HG02938 (cell line): ENCODE measurements around the gene PRSS27.
A peak's percentile ranks its signal among the peaks of the same experiment; 100 is the strongest.
"Not testable (repeated sequence)": the region's sequence is repeated elsewhere in the genome, so short reads cannot be mapped to it uniquely, and the experiment has no call there.

Experiments used
- ATAC-seq: cut with Tn5 transposase; IDR thresholded peaks from one replicate; pipeline ENCODE4 v1.9.1; 2021; ENCODE audit warnings: mild to moderate bottlenecking, moderate library complexity; ENCODE audit not compliant: unreplicated experiment

The PRSS27 gene

GRCh38 chr16:2698103-2698870 lies 21.7 kb downstream of the PRSS27 start:
- ATAC-seq = no peak

DNA sequence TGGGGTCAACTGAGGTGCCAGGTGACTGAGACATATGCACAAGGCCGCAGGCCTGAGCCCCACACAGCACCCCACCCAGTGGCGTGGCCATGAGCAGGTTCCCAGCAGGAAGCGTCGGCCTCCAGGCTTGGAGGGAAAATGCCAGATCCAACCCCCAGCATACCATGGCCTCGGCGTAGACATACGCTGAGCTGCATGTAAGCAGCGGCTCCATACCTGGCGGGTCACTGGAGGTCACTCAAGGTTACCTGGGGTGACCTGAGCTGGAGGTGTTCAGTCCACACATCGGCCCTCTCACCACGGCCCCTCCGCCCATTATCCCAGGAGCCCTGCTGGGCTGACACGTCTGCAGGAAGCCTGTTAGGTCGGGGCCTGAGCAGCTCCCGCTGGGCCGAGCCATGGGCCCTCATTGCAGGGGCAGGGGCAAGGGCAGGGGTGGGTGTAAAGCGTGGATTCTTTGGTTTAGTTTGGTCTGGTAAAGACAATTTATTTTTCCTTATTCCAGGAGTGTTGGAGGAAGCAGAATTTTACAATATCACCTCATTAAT lies 22.5 kb downstream of the PRSS27 start:
- no peak for ATAC-seq

DNA sequence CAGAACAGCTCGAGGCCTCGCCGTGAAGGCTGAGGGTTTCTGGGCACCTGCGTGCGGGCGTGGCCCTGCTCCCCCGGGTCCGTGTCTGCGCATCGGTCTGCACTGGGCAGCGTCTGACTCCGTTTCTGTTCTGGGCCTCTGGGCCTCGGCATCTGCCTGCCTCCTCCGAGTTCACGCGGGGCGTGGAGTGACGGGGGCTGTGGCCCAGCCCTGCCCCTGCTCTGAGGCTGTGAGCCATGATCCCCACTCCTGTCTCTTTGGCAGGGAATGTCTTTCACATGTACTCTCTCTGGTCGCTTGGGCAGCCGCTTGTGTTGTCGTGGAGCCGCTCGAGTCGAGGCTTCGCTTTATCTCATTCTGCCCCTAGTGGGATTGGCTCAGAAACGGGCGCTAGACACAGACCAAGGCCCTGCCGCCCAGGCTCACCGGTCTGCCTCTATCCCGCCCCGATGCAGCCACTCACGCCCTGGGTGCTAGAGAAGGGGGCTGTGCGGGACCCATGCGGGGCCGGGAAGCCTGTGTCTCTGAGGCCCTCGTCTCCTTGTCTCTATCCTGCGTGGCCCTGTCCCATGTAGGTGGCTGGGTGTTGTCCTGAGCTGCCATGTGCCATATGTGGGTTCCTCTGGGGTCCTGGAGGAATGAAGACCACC lies 23.3 kb downstream of the PRSS27 start:
- not testable (repeated sequence) for ATAC-seq

DNA sequence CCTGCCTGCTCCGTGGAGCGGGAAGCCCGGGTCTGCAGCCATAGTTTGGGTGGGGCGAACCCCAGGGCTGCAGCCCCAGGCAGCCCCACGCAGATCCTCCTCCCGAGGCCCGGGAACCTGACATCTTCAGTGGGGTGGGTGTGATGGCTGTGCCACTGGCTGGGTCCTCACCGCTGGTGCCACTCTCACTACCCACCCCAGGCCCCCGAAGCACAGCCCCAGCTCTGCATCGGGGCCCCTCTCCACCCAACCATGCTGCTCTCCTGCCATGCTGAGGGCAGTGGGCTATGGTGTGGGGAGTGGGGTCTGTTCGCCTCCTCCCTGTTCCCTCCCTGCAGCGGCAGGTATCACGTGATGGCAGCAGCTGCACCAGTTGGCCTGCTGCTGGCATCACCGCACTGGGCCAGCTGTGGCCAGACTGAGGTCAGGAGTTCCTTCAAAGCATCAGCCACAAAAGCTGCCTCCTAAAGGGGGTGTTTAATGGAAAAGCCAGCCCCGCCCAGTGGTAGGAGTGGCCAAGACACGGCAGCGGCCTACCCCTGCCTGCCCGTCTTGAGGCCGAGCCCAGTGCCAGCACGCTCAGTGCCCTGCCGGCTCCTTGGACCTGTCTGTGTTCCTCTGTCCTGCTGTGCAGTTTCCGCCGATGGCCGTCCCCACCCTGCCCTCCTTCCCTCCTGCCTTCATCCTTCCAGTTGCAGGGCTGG lies 26.9 kb downstream of the PRSS27 start:
- ATAC-seq = no peak

DNA sequence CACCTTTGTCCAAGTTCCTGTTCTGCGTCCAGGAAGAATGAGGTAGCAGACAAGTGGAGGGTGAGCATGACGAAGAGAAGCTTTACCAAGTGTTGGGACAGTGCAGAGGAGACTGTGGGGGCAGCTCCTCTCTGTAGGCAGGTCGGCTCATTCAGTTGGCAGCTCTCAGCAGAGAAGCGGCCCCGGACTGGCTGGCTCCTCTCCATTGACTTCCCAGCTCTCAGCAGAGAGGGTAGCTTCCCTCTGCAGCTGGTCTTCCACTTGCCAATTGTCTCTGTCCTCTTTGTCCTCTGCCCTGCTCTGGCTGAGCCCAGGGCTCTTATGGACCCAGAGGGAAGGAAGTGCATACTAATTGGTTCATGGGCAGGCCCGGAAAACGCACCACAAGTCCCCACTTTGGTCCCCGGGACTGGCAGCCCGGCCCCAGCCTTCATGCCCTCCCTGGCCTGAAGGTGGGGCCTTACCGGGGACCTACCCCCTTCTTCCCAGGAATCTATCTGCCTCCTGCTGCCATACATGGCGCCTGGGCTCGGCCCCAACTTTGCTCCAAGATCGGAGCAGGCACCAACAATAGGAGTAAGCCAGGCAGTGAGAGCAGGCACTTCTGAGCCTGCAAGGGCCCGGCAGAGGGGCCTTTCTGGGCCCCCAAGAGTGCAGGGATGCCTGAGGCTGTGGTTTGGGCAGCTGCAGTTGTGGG lies 27.6 kb downstream of the PRSS27 start:
- ATAC-seq = no peak

DNA sequence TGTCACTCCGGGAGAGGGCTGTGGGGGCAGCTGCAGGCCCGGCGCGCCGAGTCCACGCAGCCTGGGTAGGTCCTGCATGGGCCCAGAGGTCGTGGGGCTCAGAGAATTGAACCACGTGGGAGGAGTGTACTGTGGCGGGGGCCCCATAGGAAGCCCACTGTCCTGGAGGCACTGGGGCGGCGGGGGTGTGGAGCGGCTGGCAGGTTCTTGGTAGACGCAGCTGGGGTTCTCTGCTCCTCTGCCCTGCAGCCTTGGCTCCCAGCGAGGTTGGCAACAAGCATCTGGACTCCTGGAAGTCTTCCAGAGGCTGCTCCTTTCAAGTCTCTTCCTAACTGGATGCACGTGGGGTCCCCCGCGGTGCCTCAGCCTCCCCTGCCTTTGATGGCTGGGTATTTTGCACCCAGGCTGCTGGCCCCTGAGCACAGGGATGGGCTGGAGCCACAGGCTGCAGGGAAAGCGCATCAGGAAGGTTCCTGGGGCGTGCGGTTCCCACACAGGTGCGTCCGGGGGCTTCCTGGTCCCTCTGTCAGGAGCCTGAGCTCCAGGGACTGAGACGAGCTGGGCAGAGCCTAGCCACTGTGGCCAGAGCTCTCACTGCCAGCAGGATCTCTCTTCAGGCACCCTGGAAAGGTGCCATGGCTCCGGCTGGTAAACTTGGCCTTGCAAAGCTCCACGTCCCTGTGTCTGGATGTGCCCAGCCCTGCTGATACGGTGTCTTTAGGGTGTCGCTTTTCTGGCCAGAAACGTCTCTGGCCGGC lies 28.4 kb downstream of the PRSS27 start:
- no peak for ATAC-seq

DNA sequence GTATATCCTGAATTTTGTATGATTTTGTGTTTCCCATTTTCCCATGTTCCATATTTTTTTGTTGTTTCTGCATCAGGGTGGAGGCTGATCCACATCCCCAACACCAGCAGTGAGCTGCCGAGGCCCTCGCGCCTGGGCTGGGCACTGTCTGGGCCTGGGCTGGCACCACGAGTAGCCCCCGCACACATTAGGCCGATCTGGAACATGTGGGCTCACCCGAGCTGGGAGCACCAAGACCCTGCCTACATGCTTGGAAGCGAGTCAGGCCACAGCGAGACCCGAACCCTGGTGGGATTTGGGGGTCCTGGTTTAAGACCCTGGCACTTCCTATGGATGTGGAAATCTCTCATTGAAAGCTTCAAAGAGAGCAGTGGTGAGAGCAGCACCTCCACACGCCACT lies 29.2 kb downstream of the PRSS27 start:
- no peak for ATAC-seq

DNA sequence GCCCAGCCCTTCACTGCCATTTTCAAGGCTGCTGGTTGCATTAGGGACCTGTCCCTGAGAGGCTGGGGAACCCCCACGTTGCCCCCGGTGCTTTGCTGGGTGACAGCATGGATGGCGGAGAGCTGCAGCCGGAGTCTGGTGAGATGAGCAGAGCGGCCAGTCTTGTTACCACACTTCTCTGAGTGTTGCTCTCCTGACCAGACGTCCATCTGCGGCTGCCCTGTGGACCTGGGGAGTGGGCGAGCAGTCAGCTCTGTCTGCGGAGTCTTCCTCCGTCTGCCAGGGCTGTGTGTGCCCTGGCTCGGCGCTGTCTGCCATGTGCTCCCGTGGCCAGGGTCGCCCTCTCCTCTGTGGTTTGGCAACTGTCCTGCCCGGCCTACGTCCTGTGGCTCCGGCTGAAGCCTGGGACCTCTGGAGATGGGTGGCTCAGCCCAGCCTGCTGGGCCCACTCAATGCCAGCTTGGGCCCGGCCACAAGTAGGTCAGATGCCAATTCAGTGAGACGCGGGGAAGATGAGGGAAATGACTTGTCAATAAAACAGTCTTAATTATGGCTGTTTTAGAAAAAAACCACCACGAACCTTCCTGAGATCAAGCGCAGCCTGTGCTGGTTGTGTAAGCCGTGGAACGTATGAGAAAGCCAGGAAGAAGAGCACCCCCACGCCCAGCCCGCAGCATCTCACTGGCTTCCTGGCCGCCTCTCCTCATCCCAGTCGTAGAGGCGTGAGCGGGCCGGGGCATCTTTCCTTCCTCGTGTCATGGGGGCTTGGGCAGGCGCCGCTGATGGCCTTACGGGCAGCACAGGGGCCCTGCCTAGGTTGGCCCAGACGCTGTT lies 29.8 kb downstream of the PRSS27 start:
- no peak for ATAC-seq

DNA sequence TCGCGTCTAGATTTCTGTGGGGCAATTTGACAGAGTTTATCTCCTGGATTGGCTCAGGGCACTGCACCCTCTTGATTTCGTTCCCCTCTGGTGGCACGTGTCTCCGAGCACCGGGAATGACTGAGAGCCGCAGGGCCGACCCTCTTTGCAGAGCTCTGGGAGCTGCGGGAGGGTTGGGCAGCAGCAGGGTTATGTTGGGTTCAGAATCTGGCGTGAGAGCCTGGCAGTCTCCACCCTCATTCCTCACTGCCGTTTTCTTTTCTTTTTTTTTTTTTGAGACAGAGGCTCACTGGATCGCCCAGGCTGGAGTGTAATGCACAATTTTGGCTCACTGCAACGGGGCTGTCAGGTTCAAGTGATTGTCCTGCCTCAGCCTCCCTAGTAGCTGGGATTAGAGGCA lies 30.6 kb downstream of the PRSS27 start:
- ATAC-seq = not testable (repeated sequence)

DNA sequence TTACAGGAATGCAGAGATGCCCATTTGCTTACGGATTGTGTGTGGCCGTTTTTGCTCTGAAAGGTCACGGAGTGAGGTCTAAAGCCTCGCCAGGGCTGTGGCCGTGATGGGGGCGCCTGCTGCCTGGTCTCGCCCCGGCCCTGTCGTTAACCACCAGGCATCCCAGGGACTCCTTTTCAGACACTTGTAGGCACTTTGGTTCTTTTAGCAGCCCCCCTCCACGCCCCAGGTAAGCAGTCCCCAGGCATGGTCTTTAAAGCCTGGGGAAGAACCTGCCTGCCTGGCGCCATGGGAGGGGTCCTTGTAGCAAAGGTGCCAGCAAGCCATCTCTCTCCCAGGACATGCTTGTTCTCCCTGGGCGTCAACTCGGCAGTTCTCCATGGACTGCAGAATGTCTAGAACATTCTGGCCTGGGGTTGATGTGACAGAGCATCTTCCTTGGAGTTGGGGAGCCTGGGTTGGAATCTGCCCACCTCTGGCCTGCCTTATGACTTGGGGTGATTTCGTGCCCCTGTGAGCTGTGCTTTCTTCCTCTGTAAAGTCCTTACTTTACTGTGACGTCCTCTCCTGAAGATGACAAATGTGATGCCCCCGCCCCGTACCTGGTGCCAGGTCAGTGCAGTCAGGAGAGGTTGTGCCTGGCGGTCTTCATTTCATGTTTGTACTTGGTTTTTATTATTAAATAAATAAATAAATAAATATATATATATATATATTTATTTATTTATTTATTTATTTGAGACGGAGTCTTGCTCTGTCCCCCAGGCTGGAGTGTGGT lies 32.3 kb downstream of the PRSS27 start:
- no peak for ATAC-seq

- ATAC-seq = peak; percentile 26
These were observed 33.0 kb downstream of the PRSS27 start for GRCh38 chr16:2686912-2687507.

DNA sequence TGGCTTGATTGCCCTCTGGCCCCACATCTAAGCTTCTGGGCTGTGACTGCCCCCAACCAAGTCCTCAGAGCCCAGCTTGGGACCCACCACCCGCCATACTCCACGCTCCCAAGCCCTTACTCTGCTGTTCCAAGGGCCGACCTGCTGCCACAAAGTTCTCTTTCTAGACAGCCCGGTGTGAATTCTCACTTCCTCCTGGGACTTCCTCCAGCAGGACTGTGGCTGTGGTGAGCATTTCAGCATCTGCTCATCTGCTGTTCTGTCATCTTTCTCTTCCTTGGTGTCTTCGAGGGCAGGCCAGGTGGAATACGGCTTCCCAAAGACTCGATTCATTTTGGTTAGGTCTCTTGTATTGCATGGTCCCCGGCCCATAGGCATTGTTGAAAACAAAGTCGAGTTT lies 33.9 kb downstream of the PRSS27 start:
- not testable (repeated sequence) for ATAC-seq

- not testable (repeated sequence) for ATAC-seq
These were observed 37.0 kb downstream of the PRSS27 start for GRCh38 chr16:2683041-2683440.

- ATAC-seq = peak; percentile 63
These were observed 37.6 kb downstream of the PRSS27 start, which contains the start of gene KCTD5 for GRCh38 chr16:2682209-2683021. KCTD5 (plus strand) TSS chr16:2682523; CDS start chr16:2682549, 26 bp downstream.

- ATAC-seq = not testable (repeated sequence)
These were observed 39.7 kb downstream of the PRSS27 start for GRCh38 chr16:2680360-2680759.

- ATAC-seq = not testable (repeated sequence)
These were observed 40.1 kb downstream of the PRSS27 start for GRCh38 chr16:2679902-2680301.
